KOPT-K1 (cell line): Measurements from ENCODE around the gene MANEA.
"Not testable (repeated sequence)": the region's sequence is repeated elsewhere in the genome, so short reads cannot be mapped to it uniquely, and the experiment has no call there.

ENCODE experiments used
- H3K27ac ChIP-seq: fragments of 200-600 bp; sonication (generic); 2 replicates; pipeline ENCODE4 v1.5.1; 2016; ENCODE audit warnings: antibody characterized with exemption, mild to moderate bottlenecking, low read depth, low read length; ENCODE audit not compliant: poor library complexity, severe bottlenecking
- H3K36me3 ChIP-seq: fragments of 200-600 bp; sonication (generic); 2 replicates; pipeline ENCODE4 v1.5.1; 2017; ENCODE audit warnings: antibody characterized with exemption, mild to moderate bottlenecking, low read length, moderate library complexity; ENCODE audit not compliant: insufficient read depth
- H3K9me3 ChIP-seq: fragments of 200-600 bp; sonication (generic); 2 replicates; pipeline ENCODE4 v1.5.1; 2017; ENCODE audit warnings: antibody characterized with exemption, low read length, mild to moderate bottlenecking; ENCODE audit not compliant: insufficient read depth, poor library complexity, severe bottlenecking

MANEA gene, protein sequence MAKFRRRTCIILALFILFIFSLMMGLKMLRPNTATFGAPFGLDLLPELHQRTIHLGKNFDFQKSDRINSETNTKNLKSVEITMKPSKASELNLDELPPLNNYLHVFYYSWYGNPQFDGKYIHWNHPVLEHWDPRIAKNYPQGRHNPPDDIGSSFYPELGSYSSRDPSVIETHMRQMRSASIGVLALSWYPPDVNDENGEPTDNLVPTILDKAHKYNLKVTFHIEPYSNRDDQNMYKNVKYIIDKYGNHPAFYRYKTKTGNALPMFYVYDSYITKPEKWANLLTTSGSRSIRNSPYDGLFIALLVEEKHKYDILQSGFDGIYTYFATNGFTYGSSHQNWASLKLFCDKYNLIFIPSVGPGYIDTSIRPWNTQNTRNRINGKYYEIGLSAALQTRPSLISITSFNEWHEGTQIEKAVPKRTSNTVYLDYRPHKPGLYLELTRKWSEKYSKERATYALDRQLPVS

DNA sequence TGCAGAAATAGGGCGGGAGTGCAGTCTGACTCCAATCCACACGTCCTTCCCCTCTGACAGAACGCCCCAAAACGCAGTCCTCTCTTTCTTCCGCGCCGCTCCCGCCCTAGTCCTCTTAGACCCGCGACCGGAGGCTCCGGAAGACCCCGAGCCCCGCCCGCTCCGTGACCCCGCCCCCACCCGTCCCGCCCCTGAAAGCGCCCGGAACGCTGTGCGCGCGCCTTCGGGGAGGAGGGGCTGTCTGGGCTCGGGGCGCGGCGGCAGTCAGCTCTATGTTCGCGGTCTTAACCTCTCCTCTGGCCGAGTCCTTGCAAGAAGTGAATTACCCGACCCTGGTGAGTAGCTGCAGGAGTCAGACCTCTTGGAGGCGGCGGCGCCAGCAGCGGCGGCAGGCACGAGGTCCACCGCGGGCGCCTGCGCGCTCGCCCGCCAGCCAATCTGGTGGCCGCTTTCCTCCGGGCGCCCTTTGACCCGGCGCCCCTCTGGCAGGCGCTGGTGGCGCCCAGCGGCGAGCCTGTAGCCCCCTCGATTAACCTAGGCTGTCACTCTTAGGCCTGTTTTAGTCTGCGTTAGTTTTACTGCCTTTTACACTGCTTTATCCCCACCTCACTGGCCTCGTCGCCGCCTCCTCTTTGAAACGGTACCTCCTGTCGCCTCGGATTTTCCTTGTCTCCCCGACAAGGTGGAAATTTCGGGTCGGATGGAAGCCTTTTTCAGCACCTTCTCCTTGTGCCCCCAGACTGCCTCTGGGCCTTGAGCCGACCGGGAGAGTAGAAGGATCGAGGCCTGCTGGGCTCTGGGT lies at the start of gene MANEA:
Gene MANEA (plus strand): TSS at position 232 of the 802 bp plus-strand sequence. CDS start 8,905 bp downstream, outside the sequence.
- Histone ChIP-seq H3K27ac (peak within 1 kb of the TSS; percentile 89), H3K36me3 (peaks cover 8% of the 10 kb centered on the region), H3K9me3 (peaks cover 3% of the 10 kb centered on the region)

DNA sequence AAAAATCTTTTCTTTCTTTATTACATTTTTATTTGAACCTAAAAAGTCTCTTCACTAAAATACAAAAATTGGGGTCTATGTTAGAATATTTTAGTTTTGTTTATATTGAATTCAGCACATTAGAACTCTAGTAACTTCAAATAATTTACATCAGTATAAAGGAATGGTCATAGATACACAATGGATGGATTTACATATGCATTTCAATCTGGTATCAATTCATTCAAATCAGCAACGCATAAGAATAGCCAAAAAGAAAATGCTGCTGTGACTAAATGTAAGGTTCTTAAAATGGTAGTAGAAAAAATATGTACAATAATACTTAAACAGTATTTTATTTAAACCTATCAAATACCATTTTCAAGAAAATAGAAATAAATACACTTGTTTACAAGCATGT lies 47.6 kb upstream of the MANEA start:
- Histone ChIP-seq H3K27ac (no peak overlapping the region), H3K36me3 (no peaks in the 10 kb centered on the region), H3K9me3 (no peaks in the 10 kb centered on the region)

GRCh38 chr6:95530176-95530819 lies 47.0 kb upstream of the MANEA start:
- H3K36me3 ChIP-seq, result no peaks in the 10 kb centered on the region
- no peak overlapping the region for H3K27ac ChIP-seq
- H3K9me3 ChIP-seq, result no peaks in the 10 kb centered on the region

DNA sequence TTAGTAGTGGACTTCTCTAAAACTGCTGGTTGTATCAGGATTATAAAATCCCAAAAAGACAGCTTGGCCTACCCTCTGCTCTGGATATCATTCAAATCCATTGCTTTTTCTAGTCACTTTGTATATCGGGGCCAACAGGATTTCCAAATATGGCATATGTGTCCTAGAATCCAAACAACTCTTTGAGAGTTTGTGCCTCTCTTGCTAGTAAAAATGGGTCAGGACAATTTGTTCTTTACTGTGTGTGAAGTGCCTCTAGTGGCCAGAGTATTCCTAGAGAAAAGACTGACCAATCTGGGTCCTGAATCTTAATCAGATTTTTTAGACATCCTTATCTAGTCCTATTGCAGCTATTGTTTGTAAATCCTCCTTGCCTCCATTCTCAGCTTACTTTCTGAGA lies 33.5 kb upstream of the MANEA start:
- no peaks in the 10 kb centered on the region for H3K9me3 ChIP-seq
- H3K36me3 ChIP-seq, result no peaks in the 10 kb centered on the region
- no peak overlapping the region for H3K27ac ChIP-seq

- H3K27ac ChIP-seq, result no peak overlapping the region
- H3K36me3 ChIP-seq, result no peaks in the 10 kb centered on the region
- H3K9me3 ChIP-seq, result no peaks in the 10 kb centered on the region
These were observed 32.7 kb upstream of the MANEA start for GRCh38 chr6:95544517-95545225.

GRCh38 chr6:95545226-95545625 lies 32.1 kb upstream of the MANEA start:
- H3K36me3 ChIP-seq, result no peaks in the 10 kb centered on the region
- H3K27ac ChIP-seq, result no peak overlapping the region
- no peaks in the 10 kb centered on the region for H3K9me3 ChIP-seq

GRCh38 chr6:95545686-95546085 lies 31.6 kb upstream of the MANEA start:
- H3K36me3 ChIP-seq, result no peaks in the 10 kb centered on the region
- no peaks in the 10 kb centered on the region for H3K9me3 ChIP-seq
- no peak overlapping the region for H3K27ac ChIP-seq

DNA sequence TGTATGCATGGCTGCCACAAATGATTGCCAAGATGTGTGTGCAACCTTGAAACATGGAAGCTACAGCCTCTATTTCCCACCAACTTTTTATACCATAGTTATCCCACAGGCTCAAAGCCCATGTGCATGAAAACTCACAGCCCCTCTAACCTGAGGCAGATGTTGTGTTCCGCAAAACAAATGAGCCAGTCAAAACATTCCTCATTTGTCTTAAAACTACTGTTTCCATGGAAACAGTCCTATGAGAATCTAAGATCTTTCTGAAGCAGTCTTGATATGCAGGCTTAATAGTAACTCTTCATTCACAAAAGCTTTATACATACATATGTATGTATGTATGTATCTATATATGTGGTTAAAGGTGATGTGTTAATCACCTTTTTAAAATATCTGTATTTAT lies 31.2 kb upstream of the MANEA start:
- no peaks in the 10 kb centered on the region for H3K9me3 ChIP-seq
- no peak overlapping the region for H3K27ac ChIP-seq
- no peaks in the 10 kb centered on the region for H3K36me3 ChIP-seq

- H3K27ac ChIP-seq, result no peak overlapping the region
- no peaks in the 10 kb centered on the region for H3K9me3 ChIP-seq
- no peaks in the 10 kb centered on the region for H3K36me3 ChIP-seq
These were observed 30.3 kb upstream of the MANEA start for GRCh38 chr6:95547043-95547442.

DNA sequence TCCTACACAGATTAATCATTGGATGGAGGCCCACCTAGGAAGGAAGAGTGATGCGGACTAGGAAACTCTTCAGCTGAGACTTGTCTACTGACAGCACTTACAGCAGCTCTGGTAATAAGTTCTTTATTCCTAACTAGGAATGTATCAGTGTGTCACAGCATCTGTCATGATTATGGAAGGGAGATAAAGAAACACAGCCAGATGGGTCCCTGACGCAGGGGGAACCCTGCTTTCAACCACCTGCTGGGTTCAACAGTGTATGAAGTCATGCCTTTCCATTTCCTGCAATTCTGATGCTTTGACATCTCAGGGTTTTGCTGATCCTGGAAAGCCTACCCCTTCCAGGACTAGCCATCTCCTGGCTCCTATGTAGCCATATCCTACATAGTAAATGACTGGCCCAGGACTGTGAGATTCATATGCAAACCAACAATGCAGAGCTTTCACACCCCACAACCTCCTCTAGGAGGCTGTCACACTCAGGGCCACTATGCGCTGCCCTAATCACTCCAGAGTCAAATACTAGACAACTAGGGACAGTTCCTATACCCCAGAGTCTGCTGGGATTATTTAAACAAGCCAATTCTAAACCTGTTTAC lies 29.0 kb upstream of the MANEA start:
- Histone ChIP-seq H3K36me3 (no peaks in the 10 kb centered on the region), H3K9me3 (no peaks in the 10 kb centered on the region), H3K27ac (no peak overlapping the region)

- no peak overlapping the region for H3K27ac ChIP-seq
- H3K36me3 ChIP-seq, result no peaks in the 10 kb centered on the region
- H3K9me3 ChIP-seq, result no peaks in the 10 kb centered on the region
These were observed 25.5 kb upstream of the MANEA start for GRCh38 chr6:95551678-95552324.

DNA sequence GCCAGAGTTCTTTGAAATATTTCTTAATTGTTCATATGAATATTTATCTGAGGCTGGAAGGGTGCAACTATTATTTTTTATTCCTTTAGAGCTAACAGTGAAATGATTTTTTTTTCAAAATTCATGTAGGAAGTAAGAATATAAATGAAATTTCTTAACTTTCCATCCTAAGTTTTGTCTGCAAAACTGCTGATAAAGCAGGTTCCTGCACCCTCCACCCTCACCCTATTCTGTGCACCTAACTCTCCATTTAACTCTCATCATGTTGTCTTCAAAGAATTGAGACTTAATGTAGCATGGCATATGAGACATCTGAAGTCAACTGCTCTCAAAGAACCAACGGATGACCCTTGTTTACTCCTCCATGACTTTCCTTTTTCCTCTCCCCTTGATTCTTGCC lies 23.5 kb upstream of the MANEA start:
- Histone ChIP-seq H3K36me3 (no peaks in the 10 kb centered on the region), H3K27ac (no peak overlapping the region), H3K9me3 (no peaks in the 10 kb centered on the region)

GRCh38 chr6:95560956-95561355 lies 16.4 kb upstream of the MANEA start:
- H3K27ac ChIP-seq, H3K36me3 ChIP-seq, H3K9me3 ChIP-seq: not testable (repeated sequence)

- H3K27ac ChIP-seq, result no peak overlapping the region
- no peaks in the 10 kb centered on the region for H3K9me3 ChIP-seq
- no peaks in the 10 kb centered on the region for H3K36me3 ChIP-seq
These were observed 7.8 kb upstream of the MANEA start for GRCh38 chr6:95569560-95569959.
